Skeletal muscle satellite cell (primary cell): Measurements from ENCODE around the gene FEV.

Experiments used
- H3K27me3 ChIP-seq: 2 replicates; pipeline ENCODE4 v1.7.0; 2013; ENCODE audit warnings: low read length; ENCODE audit not compliant: control insufficient read depth, insufficient read depth
- H3K36me3 ChIP-seq: 2 replicates; pipeline ENCODE4 v1.7.0; 2013; ENCODE audit warnings: mild to moderate bottlenecking, control low read depth, low read length; ENCODE audit not compliant: insufficient read depth
- H3K4me1 ChIP-seq: 2 replicates; pipeline ENCODE4 v1.7.0; 2013; ENCODE audit warnings: low read length; ENCODE audit not compliant: control insufficient read depth, insufficient read depth
- H3K4me2 ChIP-seq: 2 replicates; pipeline ENCODE4 v1.7.0; 2013; ENCODE audit warnings: mild to moderate bottlenecking, low read length
- H3K4me3 ChIP-seq: 2 replicates; pipeline ENCODE4 v1.7.0; 2013; ENCODE audit warnings: low read length
- H3K9ac ChIP-seq: 2 replicates; pipeline ENCODE4 v1.7.0; 2013; ENCODE audit warnings: mild to moderate bottlenecking, low read depth, low read length, moderate library complexity
- H3K9me3 ChIP-seq: replicated peaks from 2 replicates; pipeline ENCODE4 v1.7.0; 2013; ENCODE audit warnings: mild to moderate bottlenecking, control low read depth, low read length

FEV gene

DNA sequence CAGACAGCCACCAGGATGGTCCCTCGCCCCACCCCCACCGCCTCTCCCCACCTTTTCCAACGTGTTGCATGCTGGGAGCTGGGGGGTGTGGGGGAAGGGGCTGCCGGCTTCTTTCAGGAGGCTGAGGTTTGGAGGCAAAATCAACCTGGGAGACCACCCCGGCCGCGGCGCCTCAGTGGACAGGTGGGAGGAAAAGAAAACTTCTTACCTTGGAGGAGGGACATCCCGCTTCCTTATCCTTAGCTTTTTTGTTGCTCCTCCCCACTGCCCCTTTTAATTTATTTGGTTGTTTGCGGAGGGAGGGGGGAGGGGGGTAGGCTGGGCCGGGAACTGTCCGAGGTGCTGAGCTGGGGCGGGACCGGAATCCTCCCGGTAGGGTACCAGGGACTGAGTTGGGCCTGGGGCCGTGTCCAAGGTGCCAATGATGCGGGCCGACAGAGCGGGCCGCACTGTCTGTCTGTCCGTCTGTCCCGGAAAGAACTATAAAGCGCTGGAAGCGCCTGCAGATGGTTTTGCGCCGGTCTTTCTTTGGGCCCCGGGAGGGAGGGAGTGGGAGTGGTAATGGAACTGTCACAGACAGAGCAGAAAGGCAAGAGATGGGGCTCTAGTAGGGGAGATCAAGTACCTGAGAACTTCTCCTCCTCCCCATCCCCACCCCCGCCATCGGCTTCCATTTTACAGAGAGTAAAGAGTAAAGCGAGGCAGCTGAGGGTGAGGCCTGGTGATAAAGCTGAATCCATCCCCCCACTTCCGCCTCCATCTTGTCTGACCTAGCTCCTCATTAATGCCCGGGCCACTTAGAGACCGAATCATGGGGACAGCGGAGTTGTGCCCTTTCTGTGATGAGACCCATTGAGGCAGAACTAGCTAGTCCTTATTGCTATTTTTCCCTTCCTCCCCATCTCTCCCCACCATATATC, 23.1 kb downstream of the FEV start:
- no peak overlapping the region for H3K4me2 ChIP-seq
- no peak overlapping the region for H3K4me3 ChIP-seq
- H3K4me1 ChIP-seq: peaks cover 22% of the 10 kb centered on the region

GRCh38 chr2:218961229-218961628, 23.8 kb downstream of the FEV start:
- Histone ChIP-seq H3K9me3 (no peaks in the 10 kb centered on the region), H3K27me3 (peaks cover 72% of the 10 kb centered on the region), H3K4me3 (no peak overlapping the region), H3K4me1 (peaks cover 22% of the 10 kb centered on the region), H3K36me3 (no peaks in the 10 kb centered on the region), H3K4me2 (no peak overlapping the region), H3K9ac (no peak overlapping the region)

More for the DNA sequence above, 23.1 kb downstream of the FEV start:
- Histone ChIP-seq H3K27me3 (peaks cover 68% of the 10 kb centered on the region), H3K9me3 (no peaks in the 10 kb centered on the region), H3K36me3 (no peaks in the 10 kb centered on the region), H3K9ac (no peak overlapping the region)

DNA sequence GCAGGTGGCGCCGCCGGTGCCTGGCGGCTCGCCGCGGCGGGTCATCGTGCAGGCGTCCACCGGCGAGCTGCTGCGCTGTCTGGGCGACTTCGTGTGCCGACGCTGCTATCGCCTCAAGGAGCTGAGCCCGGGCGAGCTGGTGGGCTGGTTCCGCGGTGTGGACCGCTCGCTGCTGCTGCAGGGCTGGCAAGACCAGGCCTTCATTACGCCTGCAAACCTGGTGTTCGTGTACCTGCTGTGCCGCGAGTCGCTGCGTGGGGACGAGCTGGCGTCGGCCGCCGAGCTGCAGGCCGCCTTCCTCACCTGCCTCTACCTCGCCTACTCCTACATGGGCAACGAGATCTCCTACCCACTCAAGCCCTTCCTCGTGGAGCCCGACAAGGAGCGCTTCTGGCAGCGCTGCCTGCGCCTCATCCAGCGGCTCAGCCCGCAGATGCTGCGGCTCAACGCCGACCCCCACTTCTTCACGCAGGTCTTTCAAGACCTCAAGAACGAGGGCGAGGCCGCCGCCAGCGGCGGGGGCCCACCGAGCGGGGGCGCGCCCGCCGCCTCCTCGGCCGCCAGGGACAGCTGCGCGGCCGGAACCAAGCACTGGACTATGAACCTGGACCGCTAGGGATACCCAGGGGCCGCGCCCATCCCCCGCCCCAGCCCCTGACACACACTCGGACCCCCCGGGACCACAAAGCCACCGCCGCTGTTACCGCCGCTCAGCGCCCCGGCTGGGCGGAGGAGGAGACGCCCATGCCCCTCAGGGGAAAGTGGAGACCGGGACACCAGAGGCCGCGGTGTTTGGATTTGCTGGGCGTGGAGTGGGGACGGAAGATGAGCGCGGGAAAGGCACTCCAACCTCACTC, 24.4 kb downstream of the FEV start:
- Histone ChIP-seq H3K9me3 (no peaks in the 10 kb centered on the region), H3K4me3 (no peak overlapping the region), H3K9ac (no peak overlapping the region), H3K36me3 (no peaks in the 10 kb centered on the region), H3K4me1 (peaks cover 22% of the 10 kb centered on the region), H3K4me2 (no peak overlapping the region), H3K27me3 (peaks cover 78% of the 10 kb centered on the region)

GRCh38 chr2:218959761-218960308, 25.1 kb downstream of the FEV start:
- Histone ChIP-seq H3K4me1 (peaks cover 22% of the 10 kb centered on the region), H3K4me2 (peak overlapping the region; percentile 79), H3K4me3 (peak overlapping the region; percentile 66), H3K27me3 (peaks cover 85% of the 10 kb centered on the region), H3K9me3 (no peaks in the 10 kb centered on the region), H3K36me3 (no peaks in the 10 kb centered on the region), H3K9ac (no peak overlapping the region)

- H3K4me3 ChIP-seq: peak within 1 kb of the TSS; percentile 66
- H3K4me1 ChIP-seq: peaks cover 19% of the 10 kb centered on the region
- peaks cover 91% of the 10 kb centered on the region for H3K27me3 ChIP-seq
- no peak within 1 kb of the TSS for H3K9ac ChIP-seq
- no peaks in the 10 kb centered on the region for H3K9me3 ChIP-seq
- H3K4me2 ChIP-seq: peak within 1 kb of the TSS; percentile 79
- H3K36me3 ChIP-seq: no peaks in the 10 kb centered on the region
Observed at GRCh38 chr2:218959141-218959731, 25.7 kb downstream of the FEV start, which contains the start of gene CDK5R2. TSS of gene CDK5R2 (plus strand) at chr2:218959666. CDS start at chr2:218959821, 155 bp downstream.

GRCh38 chr2:218958276-218958675, 26.7 kb downstream of the FEV start:
- Histone ChIP-seq H3K4me3 (no peak overlapping the region), H3K4me1 (peaks cover 9% of the 10 kb centered on the region), H3K36me3 (no peaks in the 10 kb centered on the region), H3K27me3 (peaks cover 93% of the 10 kb centered on the region), H3K4me2 (no peak overlapping the region), H3K9ac (no peak overlapping the region), H3K9me3 (no peaks in the 10 kb centered on the region)

DNA sequence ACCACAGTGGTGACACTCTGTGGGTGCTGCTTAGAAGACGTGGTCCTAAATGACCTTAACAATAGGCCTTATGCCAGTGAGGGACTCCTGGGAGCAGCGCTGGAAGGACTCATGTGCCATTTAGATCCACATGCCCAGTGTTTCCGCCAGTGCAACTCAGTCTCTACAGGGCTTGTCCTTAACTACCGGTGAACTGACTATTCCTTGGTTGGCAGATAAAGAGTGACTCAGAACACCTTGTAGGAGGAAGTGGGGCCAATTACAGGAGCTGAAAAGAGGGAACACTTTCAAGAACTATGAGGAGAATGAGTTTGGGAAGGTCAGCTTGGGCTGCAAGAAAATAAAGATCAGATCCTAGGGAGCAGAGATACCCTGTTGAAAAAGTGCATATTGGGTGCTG, 27.3 kb downstream of the FEV start:
- Histone ChIP-seq H3K9me3 (no peaks in the 10 kb centered on the region), H3K4me3 (no peak overlapping the region), H3K4me1 (peaks cover 6% of the 10 kb centered on the region), H3K27me3 (peaks cover 94% of the 10 kb centered on the region), H3K36me3 (no peaks in the 10 kb centered on the region), H3K4me2 (no peak overlapping the region), H3K9ac (no peak overlapping the region)

GRCh38 chr2:218956039-218956438, 28.9 kb downstream of the FEV start:
- Histone ChIP-seq H3K27me3 (peaks cover 86% of the 10 kb centered on the region), H3K36me3 (no peaks in the 10 kb centered on the region), H3K4me2 (no peak overlapping the region), H3K9ac (no peak overlapping the region), H3K9me3 (no peaks in the 10 kb centered on the region), H3K4me1 (peaks cover 6% of the 10 kb centered on the region), H3K4me3 (no peak overlapping the region)

GRCh38 chr2:218954541-218955300, 30.3 kb downstream of the FEV start:
- H3K4me2 ChIP-seq: no peak overlapping the region
- no peak overlapping the region for H3K4me3 ChIP-seq
- no peaks in the 10 kb centered on the region for H3K36me3 ChIP-seq
- H3K9ac ChIP-seq: no peak overlapping the region
- H3K4me1 ChIP-seq: no peaks in the 10 kb centered on the region
- H3K27me3 ChIP-seq: peaks cover 85% of the 10 kb centered on the region
- H3K9me3 ChIP-seq: no peaks in the 10 kb centered on the region

- H3K9me3 ChIP-seq: no peaks in the 10 kb centered on the region
- peaks cover 85% of the 10 kb centered on the region for H3K27me3 ChIP-seq
- no peak overlapping the region for H3K9ac ChIP-seq
- no peak overlapping the region for H3K4me2 ChIP-seq
- H3K36me3 ChIP-seq: no peaks in the 10 kb centered on the region
- no peaks in the 10 kb centered on the region for H3K4me1 ChIP-seq
- H3K4me3 ChIP-seq: no peak overlapping the region
Observed at GRCh38 chr2:218953366-218953954, 31.5 kb downstream of the FEV start.
